AML-193 (cell line): ENCODE measurements around the gene GABRR2.
"Not testable (repeated sequence)": the region's sequence is repeated elsewhere in the genome, so short reads cannot be mapped to it uniquely, and the experiment has no call there.

Source experiments
- DNase-seq, 2 experiments: peaks; one replicate each; lab custom pipeline; 2025; lab: John Stamatoyannopoulos, UW

Gene GABRR2

GRCh38 chr6:89257781-89258180, 57.3 kb downstream of the GABRR2 start:
- DNase-seq: no peak

GRCh38 chr6:89257346-89257745, 57.8 kb downstream of the GABRR2 start:
- no peak for DNase-seq

- no peak for DNase-seq
Observed at GRCh38 chr6:89255417-89255816, 59.7 kb downstream of the GABRR2 start.

GRCh38 chr6:89254569-89254968, 60.5 kb downstream of the GABRR2 start:
- peak in 1 of 2 experiments; percentile 5 for DNase-seq

GRCh38 chr6:89252907-89253306, 62.2 kb downstream of the GABRR2 start:
- no peak for DNase-seq

- DNase-seq: no peak
Observed at GRCh38 chr6:89251976-89252375, 63.1 kb downstream of the GABRR2 start.

- no peak for DNase-seq
Observed at GRCh38 chr6:89251170-89251569, 63.9 kb downstream of the GABRR2 start.

GRCh38 chr6:89250239-89250638, 64.9 kb downstream of the GABRR2 start:
- no peak for DNase-seq

- DNase-seq: no peak
Observed at GRCh38 chr6:89244241-89244985, 70.7 kb downstream of the GABRR2 start.

- no peak for DNase-seq
Observed at GRCh38 chr6:89243331-89243629, 71.8 kb downstream of the GABRR2 start.

GRCh38 chr6:89242574-89243330, 72.3 kb downstream of the GABRR2 start:
- DNase-seq: peak; percentile 81 to 87

GRCh38 chr6:89239338-89239737, 75.8 kb downstream of the GABRR2 start:
- peak; percentile 61 to 74 for DNase-seq

- no peak for DNase-seq
Observed at GRCh38 chr6:89237158-89237557, 77.9 kb downstream of the GABRR2 start.

GRCh38 chr6:89233605-89234004, 81.5 kb downstream of the GABRR2 start:
- not testable (repeated sequence) for DNase-seq

GRCh38 chr6:89222712-89223039, 92.4 kb downstream of the GABRR2 start:
- no peak for DNase-seq

GRCh38 chr6:89221971-89222711, 93.0 kb downstream of the GABRR2 start:
- DNase-seq: no peak

GRCh38 chr6:89221129-89221528, 94.0 kb downstream of the GABRR2 start:
- no peak for DNase-seq

GRCh38 chr6:89217299-89217910, 97.7 kb downstream of the GABRR2 start, which contains the start of gene GABRR1:
TSS of gene GABRR1 (minus strand) at chr6:89217358. CDS start at chr6:89217322, 36 bp downstream.
- no peak for DNase-seq

GRCh38 chr6:89216411-89216810, 98.7 kb downstream of the GABRR2 start:
- DNase-seq: no peak

GRCh38 chr6:89215391-89215790, 99.7 kb downstream of the GABRR2 start:
- peak in 1 of 2 experiments; percentile 7 for DNase-seq

GRCh38 chr6:89214197-89214596, 100.9 kb downstream of the GABRR2 start:
- DNase-seq: no peak

GRCh38 chr6:89212472-89212871, 102.6 kb downstream of the GABRR2 start:
- no peak for DNase-seq
